ENCODE results near the gene DUSP1. TPM values are rescaled to one million over a fixed set of nuclear protein-coding genes. Genes with fewer than 3 reads are reported as not detected.

DUSP1 gene
- total and polyA plus RNA-seq, 2 of the 13 experiments (the other 11 are each of a cell fraction or from before 2014, with no cell fraction given), result 27.1 to 55.5 TPM

- TF ChIP-seq GATA4 (IDR thresholded peaks at IDR 0.05; ENCODE audit: borderline replicate concordance, low read depth), result peak; percentile 17; the same call in 1 of the 2 replicates
- TF ChIP-seq RARA (CRISPR knock-in tag; IDR thresholded peaks at IDR 0.05), result peak; percentile 98
- TF ChIP-seq ZNF292 (CRISPR knock-in tag; IDR thresholded peaks at IDR 0.05; ENCODE audit: borderline replicate concordance, low read depth), result peak; percentile 97; the same call in 1 of the 2 replicates
- TF ChIP-seq KMT2B (CRISPR knock-in tag; IDR thresholded peaks at IDR 0.05), result 0 out of 2 replicates have a peak, but pooled peaks have one; percentile 53
- TF ChIP-seq ZC3H13 (CRISPR knock-in tag; IDR thresholded peaks at IDR 0.05), result 0 out of 2 replicates have a peak, but pooled peaks have one; percentile 14
- TF ChIP-seq, protein P1, sequence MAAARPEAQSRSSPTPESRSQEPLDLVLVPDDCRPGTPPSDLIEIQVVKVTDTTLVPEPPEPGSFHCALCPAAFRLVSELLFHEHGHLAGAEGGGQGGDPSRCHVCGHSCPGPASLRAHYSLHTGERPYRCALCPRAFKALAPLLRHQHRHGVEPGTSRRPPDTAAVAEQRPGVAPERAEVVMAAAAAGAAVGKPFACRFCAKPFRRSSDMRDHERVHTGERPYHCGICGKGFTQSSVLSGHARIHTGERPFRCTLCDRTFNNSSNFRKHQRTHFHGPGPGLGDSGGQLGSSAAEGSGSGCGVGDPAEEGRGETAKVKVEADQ (CRISPR knock-in tag; IDR thresholded peaks at IDR 0.05; ENCODE audit: borderline replicate concordance), result no peak
- peak; percentile 32; the same call in 1 of the 2 replicates for TF ChIP-seq ELF1 (CRISPR knock-in tag; IDR thresholded peaks at IDR 0.05)
- TF ChIP-seq KDM2A (CRISPR knock-in tag; IDR thresholded peaks at IDR 0.05; ENCODE audit: borderline replicate concordance, low read depth), result peak; percentile 82
- TF ChIP-seq ATF7 (IDR thresholded peaks at IDR 0.05), result peak; percentile 57
- TF ChIP-seq ATF7 (CRISPR knock-in tag; IDR thresholded peaks at IDR 0.05), result peak; percentile 78; the same call in 1 of the 2 replicates
- no peak for TF ChIP-seq NAIF1 (CRISPR knock-in tag; IDR thresholded peaks at IDR 0.05; ENCODE audit: borderline replicate concordance)
- peak; percentile 79; the same call in 1 of the 2 replicates for TF ChIP-seq HBP1 (CRISPR knock-in tag; IDR thresholded peaks at IDR 0.05; ENCODE audit: low read depth)
- 0 out of 2 replicates have a peak, but pooled peaks have one; percentile 28 for TF ChIP-seq ZZZ3 (CRISPR knock-in tag; IDR thresholded peaks at IDR 0.05; ENCODE audit: borderline replicate concordance)
- peak; percentile 56; the same call in 1 of the 2 replicates for TF ChIP-seq TFAP4 (IDR thresholded peaks at IDR 0.05; ENCODE audit: borderline replicate concordance, low read depth)
- TF ChIP-seq FOXA1 (IDR thresholded peaks at IDR 0.05), result no peak
- TF ChIP-seq FOXA1 (CRISPR knock-in tag; IDR thresholded peaks at IDR 0.05), result peak; percentile 43; the same call in 1 of the 2 replicates
- peak; percentile 7; the same call in 1 of the 2 replicates for TF ChIP-seq SMC3 (IDR thresholded peaks at IDR 0.05; ENCODE audit: low read length)
- peak; percentile 90 for TF ChIP-seq SP5 (CRISPR knock-in tag; IDR thresholded peaks at IDR 0.05; ENCODE audit: borderline replicate concordance, low read depth)
- TF ChIP-seq, protein P2, sequence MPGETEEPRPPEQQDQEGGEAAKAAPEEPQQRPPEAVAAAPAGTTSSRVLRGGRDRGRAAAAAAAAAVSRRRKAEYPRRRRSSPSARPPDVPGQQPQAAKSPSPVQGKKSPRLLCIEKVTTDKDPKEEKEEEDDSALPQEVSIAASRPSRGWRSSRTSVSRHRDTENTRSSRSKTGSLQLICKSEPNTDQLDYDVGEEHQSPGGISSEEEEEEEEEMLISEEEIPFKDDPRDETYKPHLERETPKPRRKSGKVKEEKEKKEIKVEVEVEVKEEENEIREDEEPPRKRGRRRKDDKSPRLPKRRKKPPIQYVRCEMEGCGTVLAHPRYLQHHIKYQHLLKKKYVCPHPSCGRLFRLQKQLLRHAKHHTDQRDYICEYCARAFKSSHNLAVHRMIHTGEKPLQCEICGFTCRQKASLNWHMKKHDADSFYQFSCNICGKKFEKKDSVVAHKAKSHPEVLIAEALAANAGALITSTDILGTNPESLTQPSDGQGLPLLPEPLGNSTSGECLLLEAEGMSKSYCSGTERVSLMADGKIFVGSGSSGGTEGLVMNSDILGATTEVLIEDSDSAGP (CRISPR knock-in tag; IDR thresholded peaks at IDR 0.05; ENCODE audit: borderline replicate concordance), result peak; percentile 45; the same call in 1 of the 2 replicates
- TF ChIP-seq, protein P3, sequence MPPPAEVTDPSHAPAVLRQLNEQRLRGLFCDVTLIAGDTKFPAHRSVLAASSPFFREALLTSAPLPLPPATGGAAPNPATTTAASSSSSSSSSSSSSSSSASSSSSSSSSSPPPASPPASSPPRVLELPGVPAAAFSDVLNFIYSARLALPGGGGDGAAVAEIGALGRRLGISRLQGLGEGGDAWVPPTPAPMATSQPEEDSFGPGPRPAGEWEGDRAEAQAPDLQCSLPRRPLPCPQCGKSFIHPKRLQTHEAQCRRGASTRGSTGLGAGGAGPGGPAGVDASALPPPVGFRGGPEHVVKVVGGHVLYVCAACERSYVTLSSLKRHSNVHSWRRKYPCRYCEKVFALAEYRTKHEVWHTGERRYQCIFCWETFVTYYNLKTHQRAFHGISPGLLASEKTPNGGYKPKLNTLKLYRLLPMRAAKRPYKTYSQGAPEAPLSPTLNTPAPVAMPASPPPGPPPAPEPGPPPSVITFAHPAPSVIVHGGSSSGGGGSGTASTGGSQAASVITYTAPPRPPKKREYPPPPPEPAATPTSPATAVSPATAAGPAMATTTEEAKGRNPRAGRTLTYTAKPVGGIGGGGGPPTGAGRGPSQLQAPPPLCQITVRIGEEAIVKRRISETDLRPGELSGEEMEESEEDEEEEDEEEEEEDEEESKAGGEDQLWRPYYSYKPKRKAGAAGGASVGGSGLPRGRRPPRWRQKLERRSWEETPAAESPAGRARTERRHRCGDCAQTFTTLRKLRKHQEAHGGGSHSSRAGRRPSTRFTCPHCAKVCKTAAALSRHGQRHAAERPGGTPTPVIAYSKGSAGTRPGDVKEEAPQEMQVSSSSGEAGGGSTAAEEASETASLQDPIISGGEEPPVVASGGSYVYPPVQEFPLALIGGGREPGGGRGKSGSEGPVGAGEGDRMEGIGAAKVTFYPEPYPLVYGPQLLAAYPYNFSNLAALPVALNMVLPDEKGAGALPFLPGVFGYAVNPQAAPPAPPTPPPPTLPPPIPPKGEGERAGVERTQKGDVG (CRISPR knock-in tag; IDR thresholded peaks at IDR 0.05; ENCODE audit: borderline replicate concordance), result peak; percentile 60; the same call in 1 of the 2 replicates
Observed at GRCh38 chr5:172777881-172778814, 7.2 kb upstream of the DUSP1 start (continued).
